ENCODE results near the gene PGAM2.

Gene PGAM2

DNA sequence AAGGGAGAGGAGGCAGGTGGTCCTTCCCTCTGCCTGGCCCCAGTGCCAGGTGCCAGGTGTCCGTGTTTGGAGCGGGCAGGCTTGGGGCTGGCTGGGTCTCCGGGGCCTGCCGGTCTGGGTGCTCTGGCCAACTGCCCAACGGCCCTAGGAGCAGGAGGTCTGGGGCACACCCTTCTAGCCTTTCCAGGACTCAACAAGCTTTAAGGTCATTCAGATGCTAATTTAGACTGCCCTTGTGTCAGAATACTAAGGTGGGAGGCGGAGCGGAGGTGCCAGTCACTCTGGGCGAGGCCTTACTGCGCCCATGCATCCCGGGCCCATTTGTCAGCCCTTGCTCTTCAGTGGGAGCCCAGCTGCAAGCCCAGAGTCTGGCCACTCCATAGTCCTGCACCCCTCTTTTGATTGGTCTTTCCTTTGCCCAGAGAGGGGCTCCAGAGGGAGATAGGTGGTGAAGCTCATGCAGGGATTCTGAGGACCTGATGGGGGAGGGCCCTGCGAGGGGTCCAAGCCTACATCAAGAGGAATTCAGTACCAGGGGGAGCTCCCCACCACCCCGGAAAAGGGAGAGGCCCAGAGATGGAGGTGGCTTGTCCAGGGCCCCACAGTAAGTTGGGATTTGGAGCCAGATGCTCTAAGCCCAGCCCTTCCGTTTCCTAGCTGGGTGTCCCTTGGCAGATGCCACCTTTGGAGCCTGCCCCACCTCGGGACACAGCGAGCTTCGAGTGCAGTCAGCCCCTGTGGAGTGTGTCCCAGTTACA lies 1.3 kb downstream of the PGAM2 start:
- no peak for DNase-seq

DNA sequence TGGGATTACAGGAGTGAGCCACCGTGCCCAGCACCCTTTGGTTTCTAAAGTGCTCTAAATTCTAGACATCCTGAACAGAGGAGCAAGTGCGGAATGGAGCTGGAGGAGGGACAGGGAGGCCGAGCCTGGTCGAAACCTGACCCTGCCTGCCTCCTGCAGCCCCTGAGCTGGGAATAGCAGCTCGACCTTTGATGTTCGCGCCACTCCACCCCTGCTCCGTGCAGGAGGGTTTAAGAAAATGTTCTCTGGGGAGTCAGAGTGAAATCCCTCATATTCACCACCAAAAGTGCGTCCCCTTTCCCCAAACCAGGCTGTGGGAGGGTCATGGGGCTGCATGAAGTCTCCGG lies 1.8 kb downstream of the PGAM2 start:
- DNase-seq: no peak

DNA sequence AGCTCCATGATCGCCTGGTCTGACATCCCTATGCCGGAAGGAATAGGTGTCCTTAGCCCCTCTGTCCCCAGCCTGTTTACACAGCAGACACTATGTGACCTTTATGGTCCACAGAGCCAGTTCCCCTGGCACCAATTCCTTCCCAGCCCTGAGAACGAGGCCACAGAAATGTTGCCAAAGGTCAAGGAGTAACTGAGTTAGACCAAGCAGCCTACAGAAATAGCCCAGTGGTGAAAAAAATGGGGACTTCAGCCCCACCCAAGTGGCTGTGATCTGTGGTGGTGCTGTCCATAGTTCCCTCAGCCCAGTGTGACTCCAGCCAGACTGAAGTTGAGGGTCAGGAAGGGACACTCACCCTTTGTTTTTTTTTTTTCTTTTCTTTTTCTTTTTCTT lies 2.5 kb downstream of the PGAM2 start:
- DNase-seq: no peak

DNA sequence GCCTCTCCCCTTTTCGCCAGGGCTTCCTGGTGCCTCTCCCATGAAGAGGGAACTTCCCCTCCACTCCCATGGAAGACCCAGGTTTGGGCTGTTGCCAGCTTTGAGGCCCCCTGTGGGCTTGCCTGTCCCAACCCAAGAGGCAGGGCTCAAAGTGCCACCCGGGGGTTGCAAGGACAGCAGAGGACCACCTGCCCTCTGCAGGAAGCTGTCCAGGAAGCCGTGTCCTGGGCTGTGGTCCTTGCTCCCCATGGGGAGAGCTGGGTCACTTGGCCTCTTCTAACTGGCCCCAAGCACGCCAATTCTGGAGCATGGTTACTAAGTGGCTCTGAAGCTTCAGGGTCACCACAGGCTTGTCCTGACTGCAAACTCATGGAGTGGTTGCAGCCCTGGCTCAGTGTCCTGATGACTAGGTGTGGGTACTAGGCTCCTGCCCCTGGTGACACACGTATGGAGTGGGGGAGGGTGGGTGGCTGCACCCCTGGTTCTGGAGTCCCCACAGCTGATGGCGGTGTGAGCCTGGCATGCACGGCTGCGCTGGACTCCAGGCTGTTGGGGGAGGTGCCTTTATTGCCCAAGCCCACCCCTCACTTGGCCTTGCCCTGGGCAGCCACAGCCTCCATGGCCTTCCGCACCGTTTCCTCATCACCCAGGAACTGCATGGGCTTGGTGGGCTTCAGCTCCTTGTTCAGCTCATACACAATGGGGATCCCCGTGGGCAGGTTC lies 3.0 kb downstream of the PGAM2 start:
- DNase-seq: no peak

DNA sequence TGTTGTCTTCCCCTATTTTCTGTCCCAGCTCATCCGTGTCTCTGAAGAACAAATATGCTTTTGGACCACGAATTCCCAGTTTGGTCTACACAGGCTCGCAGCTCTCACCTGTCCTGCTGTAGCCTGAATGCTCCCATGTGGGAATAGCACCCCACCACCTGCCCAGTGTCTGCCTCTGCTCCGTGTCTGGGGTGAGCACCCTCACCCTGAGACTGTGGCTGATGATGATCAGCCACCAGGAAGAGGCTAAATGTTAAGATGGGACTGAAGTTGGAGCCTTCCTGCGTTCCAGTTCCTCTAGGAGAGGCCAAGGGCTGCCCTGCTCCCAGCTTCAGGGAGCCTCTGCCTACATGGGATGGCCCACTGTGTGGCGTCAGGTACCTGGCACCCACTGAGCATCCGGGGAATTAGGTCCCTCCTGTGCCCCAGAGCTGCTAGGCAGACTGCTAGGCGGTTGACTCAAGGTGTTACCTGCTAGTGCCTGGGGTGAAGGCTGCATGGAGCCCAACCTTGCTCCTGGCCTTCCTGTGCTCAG lies 3.7 kb downstream of the PGAM2 start:
- no peak for DNase-seq

DNA sequence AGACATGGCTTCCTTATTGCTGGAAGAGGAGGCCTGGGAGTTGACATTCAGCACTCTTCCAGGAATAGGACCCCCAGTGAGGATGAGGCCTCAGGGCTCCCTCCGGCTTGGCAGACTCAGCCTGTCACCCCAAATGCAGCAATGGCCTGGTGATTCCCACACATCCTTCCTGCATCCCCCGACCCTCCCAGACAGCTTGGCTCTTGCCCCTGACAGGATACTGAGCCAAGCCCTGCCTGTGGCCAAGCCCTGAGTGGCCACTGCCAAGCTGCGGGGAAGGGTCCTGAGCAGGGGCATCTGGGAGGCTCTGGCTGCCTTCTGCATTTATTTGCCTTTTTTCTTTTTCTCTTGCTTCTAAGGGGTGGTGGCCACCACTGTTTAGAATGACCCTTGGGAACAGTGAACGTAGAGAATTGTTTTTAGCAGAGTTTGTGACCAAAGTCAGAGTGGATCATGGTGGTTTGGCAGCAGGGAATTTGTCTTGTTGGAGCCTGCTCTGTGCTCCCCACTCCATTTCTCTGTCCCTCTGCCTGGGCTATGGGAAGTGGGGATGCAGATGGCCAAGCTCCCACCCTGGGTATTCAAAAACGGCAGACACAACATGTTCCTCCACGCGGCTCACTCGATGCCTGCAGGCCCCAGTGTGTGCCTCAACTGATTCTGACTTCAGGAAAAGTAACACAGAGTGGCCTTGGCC lies 4.3 kb downstream of the PGAM2 start:
- no peak for DNase-seq

DNA sequence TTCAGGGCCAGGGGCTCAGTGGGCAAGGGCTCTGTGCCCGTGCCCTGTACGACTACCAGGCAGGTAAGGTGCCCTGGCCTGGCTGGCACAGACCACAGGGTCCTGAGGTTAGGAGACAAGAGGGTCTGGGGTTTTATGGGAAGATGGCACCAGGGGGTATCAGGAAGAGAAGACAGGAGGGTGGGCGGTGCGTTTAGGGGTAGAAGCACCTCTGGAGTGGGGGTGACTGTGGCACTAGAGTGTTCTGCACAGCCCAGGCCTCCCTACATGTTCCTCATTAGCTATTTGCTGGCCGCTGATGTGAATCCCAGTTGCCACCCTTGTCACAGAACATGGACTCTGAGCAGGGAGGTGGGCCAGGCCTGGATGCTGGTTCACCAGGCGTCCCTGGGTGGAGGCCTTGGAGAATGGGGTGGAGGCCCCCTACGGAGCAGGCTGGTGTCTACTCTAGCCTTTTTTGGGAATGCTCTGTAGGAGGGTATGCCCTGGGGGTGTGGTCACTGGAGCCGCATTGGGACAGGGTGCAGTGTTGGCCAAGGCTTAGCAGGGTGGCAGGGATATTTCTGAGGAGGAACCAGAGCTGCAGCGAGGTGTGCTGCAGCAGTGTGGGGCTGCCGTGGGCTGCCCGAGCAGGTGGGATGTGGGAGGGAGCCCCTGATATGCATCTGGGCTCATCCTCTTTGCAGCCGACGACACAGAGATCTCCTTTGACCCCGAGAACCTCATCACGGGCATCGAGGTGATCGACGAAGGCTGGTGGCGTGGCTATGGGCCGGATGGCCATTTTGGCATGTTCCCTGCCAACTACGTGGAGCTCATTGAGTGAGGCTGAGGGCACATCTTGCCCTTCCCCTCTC lies 5.0 kb downstream of the PGAM2 start:
- DNase-seq: no peak

DNA sequence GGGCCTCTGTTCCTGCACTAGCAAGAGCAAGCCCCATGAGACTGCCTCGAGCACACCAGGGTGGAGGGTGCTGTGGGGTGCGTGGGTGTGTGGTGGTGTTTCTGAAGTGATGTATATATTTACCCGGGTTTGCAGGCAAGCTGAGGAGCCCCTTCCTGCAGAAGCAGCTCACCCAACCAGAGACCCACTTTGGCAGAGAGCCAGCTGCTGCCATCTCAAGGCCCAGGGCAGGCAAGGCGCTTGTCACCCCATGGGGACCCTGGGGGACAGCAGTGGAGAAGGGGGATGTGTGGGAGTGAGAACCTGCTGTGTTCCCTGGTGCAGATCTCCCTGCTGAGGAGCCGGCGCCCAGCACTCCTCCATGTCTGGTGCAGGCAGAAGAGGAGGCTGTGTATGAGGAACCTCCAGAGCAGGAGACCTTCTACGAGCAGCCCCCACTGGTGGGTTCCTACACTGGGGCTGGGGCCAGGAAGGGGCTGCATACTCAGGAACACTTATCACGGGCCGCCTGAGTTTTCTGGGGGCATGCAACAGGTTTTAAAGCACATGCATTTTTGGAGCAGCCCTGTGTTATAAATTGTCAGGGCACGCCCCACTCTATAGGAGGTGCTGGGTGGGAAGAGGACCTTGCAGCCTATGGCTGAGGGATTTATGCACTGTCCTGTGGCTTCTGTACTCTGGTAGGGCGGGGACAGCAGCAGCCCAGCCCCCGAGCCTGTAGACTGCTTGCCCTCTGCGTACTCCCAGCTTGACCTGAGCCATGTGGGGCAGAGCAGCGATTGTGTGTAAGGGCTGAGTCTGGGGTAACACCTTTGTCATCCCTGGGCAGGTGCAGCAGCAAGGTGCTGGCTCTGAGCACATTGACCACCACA lies 5.9 kb downstream of the PGAM2 start:
- no peak for DNase-seq

DNA sequence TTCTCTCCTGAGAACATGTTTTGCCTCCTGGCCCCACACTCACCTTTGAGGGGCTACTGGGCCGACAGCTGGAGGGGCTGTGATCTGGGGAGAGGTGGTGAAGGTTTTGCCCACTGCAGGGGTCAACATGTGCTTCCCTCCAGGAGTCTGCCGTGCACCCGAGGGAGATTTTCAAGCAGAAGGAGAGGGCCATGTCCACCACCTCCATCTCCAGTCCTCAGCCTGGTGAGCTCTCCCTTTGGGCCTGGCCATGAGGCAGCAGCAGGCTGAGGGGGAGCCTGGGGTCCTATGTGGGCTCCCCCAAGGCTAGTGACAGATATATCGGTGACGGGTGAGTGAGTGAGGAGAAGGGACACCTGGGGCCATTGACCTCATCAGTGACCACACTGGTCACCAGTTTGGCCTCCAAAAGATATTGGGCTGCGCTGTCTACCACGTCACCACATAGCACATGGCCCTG lies 6.6 kb downstream of the PGAM2 start:
- no peak for DNase-seq

DNA sequence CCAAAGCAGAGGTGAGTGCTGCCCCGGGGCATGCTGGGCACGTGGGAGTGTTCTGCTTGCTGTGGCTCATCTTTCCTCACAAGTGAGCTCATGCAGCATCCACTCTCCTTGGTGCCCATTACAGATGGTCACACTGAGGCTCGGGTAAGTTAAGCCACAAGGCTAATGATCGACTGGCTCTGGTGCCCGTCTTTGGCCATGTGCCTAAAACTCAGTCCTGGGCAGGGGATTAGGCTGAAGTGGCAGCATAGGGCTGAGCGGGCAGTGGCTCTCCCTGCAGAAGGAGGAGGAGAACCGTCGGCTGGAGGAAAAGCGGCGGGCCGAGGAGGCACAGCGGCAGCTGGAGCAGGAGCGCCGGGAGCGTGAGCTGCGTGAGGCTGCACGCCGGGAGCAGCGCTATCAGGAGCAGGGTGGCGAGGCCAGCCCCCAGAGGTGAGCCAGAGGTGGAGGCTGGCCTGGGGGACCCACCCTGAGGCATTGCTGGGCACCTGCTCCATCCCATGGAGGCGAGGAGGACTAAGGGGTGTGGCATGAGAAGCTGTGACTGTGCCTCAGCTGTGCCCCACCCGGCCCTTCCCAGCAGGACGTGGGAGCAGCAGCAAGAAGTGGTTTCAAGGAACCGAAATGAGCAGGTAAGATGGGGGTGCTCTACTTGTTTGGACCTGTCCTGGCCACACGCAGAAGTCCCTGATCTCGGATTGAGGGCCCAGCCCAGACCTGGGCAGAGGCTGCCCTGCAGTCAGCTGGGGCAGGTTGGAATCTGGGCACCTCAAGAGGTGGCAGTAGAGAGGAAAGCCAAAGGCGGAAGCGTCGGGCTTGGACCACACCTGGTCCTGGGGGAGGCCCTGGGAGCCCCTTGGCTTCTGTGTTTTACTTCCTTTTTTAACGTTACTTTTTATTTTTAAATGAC lies 7.3 kb downstream of the PGAM2 start:
- DNase-seq: no peak

DNA sequence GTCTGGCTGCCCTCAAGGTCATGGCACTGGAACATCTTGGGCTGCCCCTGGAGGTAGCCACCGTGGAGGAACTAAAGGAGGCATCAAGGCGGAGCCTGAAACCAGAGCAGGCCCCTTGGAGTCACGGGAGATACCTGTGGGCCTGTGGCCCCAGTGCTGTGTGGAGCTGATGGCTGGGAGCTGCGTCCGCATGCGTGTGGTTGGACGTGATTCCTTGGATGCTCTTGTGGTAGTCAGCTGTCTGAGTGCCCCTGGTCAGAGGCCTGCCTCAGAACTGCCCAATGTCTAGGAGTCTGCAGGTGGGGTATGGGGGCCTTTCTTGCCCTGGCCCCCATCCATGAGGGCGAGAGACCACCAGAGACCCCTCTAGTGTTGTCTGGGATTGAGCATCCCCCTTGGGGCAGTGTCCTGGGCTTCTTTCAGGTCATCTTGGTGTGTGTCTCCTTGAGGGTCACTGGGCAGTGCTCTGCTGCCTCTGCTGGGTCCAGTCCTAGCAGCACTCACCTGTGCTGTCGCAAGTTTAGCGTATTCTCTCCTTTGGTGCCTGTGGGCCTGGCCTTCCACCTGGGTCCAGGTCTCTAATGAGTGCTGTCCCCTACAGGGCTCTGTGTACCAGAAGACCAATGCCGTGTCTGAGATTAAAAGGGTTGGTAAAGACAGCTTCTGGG lies 8.1 kb downstream of the PGAM2 start:
- DNase-seq: no peak

DNA sequence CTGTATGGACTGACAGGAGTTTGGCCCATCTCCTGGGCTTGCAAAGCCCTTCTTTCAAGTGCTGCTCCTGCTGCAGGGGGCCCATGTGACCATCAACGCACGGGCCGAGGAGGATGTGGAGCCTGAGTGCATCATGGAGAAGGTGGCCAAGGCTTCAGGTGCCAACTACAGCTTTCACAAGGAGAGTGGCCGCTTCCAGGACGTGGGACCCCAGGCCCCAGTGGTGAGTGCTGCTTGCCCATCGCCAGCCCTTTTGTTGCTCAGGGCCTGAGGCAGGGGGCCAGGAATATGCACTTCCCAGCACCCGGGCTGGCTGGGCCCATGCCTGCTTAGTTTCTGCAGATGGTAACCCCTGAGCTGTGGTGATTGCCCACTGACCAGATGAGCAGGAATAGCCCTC lies 8.7 kb downstream of the PGAM2 start:
- DNase-seq: no peak

DNA sequence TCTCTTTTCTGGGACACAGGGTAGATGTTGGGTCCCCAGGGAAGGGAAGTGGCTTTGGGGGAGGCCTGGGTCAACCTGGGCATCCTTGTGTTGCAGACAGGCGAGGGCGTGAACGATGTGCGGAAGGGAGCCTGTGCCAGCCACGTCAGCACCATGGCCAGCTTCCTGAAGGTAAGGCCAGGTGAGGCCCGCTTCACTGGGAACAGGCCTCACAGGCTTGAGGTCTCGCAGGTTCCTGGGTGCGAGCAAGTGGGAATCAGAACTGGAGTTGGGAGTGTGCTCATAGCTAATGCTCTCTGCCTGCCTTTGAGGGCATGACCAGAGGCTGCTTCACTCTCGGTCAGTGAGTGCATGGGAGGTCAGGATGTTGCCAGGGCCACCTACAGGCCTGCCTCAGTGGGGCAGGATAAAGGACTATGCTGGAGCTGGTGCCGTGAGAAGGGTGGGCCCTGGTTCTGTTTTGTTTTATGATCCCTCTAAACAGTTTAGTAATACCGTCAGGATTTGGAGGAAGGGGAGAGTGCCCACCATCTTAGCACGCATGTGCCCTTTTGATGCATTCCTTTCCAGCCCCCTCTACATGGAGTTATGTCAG lies 12.5 kb downstream of the PGAM2 start:
- no peak for DNase-seq

DNA sequence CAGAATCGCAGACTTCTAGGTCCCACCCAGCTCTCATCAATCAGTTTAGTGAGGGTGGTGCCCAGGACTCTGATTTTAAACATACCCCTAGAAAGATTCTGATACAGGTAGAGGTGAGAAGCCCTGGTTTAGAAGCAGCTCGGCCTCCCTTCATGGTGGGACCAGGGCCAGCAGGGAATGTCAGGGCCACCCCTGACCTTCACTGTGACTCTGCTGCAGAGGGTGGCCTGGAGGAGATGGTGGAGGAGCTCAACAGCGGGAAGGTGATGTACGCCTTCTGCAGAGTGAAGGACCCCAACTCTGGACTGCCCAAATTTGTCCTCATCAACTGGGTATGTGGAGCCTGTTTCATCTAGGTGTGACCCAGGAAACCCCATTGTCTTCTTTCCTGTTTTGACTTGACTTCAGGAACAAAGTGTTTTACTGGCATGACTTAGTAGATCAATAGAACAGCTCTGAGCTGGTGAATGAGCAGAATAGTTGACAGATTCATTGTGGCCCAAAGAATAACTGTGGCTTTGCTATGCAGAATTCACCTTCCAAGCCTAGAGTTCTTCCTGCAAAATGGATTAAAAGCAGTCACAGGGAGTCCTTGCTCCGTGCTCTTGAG lies 13.7 kb downstream of the PGAM2 start:
- no peak for DNase-seq

DNA sequence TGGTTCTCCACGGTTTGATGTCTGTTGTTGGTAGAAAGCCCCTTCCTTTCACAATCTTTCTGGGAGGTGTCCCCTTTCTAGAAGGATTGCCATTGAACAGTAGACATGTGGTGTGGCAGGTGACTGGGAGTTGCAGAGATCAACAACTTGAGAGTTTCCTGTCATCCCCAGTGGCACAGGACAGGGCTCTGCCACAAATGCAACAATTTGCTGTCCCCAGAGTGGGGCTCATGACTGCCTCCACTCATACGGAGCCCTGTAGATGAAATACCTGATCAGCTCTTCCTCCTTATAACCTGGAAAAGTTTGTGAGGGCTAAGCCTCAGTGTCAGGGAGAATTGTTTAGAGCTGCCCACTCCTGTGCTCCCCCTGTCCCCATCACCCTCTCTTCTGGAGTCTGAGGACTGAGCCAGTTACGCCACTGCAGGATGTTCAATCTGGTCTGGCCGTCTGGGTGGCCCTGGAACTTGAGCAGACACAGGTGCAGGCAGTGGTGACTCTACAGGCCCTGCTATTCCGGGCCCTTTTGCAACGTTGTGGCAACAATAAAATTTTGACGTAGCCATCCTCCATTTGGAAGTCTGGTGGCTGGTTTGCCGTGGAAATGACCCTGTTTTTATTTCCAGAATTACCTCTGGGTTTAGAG lies 14.3 kb downstream of the PGAM2 start:
- DNase-seq: no peak

DNA sequence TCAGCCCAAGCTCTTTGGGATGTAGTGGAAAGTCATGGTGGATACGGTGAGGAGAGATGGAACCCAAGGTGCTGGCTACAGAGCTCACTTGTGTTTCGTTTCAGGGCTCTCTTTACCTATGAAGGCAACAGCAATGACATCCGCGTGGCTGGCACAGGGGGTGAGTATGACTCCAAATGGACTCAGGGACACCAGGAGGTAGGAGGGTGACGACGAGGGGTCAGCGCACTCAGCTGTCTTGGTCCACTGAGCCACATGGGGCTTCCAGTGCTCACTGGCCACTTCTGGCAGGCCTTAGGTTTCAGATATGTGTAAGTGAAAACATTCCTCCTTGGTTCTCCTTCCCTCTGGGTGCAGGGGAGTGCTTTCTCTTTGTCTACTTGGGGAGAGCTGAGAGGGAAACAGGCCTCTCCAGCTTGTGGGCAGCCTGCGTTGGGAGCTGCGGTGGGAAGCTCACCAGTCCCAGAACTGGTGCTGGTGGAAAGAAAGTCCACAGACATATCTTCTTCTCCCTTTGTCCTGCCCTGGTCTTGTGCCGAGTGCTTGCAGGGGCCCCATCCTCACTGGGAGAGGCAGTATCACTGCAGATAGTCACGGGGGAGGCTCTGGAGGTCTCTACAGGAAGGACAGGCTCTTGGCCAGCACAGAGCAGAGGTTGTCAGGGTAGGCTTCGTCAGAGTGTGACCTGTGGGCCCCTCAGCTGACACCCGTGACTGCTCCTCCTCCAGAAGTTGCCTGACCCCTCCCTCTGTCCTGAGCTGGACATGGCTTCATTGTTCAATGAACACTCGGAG lies 15.0 kb downstream of the PGAM2 start:
- DNase-seq: no peak

DNA sequence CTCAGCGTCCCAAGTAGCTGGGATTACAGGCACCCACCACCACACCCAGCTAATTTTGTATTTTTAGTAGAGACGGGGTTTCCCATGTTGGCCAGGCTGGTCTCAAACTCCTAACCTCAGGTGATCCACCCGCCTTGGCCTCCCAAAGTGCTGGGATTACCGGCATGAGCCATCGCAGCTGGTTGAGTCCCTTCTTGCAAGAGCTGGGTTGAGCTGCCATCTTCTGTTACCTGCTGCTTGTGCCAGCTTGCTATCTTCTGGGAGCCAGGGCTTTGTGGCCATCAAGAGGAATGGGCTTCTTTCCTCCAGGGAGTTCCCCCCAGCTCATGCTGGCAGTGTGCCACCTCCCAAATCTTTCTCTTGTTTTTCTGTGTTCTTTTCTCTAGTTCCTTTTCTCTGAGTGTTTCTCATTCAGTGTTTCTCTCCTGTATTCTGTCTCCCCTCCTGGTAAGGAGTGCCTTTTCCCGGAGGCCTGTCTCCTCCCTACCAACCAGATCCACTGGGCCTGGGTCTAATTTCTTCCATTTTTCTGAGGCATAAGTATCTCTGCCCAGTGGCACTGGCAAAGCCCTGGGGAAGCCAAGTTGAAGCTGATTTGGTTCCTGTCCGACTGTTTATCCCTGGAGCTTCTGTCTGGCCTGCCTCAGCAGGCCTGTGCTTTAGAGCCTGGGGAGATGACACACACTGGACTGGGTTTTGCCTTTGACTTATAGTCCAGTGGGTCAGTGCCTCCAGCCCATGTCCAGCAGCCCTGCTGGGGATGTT lies 17.2 kb downstream of the PGAM2 start:
- DNase-seq: no peak
